GM21423 (cell line): Measurements from ENCODE around the gene SNED1.

ENCODE experiments used
- ATAC-seq: cut with Tn5 transposase; IDR thresholded peaks from one replicate; pipeline ENCODE4 v1.9.1; 2021; ENCODE audit warnings: mild to moderate bottlenecking, moderate library complexity; ENCODE audit not compliant: unreplicated experiment

SNED1 gene

GRCh38 chr2:240959941-240960308 lies 38.5 kb upstream of the SNED1 start:
- no peak for ATAC-seq

DNA sequence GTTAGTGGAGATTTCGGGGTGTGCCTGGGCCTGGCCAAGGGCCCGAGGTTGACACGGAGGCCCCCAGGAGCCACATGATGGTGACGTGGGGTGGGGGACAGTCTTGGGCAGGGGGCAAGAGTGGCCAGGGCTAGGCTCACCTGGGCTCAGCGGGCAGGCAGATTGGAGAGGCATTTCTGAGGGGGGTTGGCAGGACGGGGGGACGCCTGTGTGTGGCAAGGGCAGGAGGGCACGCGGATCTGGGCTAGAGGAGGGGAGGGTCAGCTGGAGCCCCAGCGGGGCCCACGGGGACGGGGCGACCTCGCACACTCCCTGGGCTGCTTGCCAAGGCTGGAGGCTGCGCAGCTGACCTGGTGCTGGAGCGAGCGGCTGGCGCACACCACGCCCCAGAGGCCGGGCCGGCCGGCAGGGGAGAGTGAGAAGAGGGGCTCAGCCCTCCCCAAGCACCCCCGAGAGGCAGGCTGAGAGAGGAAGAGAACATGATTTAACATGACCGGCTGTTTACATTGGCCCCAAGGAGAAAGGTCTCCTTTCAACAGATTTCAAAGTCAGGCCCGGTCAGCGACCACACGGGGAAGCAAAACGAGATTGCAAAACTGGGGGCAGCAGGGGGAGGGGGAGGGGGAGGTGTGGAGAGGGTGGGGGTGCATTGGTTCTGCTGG lies 38.0 kb upstream of the SNED1 start:
- no peak for ATAC-seq

- no peak for ATAC-seq
Observed at GRCh38 chr2:240960971-240961876, 37.2 kb upstream of the SNED1 start.

GRCh38 chr2:240961910-240962299 lies 36.5 kb upstream of the SNED1 start:
- ATAC-seq, result no peak

DNA sequence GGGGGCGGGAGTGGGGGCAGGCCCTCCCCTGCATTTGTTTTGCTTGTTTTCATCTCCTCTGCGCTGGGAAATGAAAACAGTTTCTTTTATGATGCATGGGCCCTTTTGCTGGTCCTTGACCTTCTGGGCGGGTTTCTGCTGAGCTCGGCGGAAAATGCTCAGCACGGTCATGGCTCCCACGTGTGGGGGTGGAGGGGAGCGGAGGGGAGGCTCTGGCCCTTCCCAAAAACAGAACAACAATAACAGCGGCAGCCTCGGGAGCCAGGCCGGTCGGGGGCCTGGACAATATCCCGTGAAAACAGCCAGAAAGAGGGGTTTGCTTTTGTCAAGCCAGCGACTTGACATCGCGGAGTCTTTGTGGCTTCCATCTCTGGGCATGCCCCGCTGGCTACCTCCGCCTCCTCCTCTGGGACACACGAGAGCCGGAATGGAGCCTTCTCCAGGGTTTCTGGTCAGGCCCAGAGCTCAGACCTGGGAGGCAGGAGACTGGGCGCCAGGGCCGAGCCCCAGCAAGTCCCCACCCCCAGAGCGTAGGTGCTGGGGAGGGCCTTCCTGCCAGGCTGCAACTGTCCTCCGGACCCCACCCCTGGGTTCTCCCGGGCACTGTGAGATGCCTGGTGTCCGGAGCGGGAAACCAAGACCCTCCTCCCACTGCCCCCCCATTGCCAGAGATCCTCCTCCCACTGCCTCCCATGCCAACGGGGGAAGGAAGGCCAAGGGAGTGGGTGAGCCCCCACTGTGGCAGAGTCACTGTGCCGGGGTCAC lies 35.9 kb upstream of the SNED1 start:
- ATAC-seq, result no peak

DNA sequence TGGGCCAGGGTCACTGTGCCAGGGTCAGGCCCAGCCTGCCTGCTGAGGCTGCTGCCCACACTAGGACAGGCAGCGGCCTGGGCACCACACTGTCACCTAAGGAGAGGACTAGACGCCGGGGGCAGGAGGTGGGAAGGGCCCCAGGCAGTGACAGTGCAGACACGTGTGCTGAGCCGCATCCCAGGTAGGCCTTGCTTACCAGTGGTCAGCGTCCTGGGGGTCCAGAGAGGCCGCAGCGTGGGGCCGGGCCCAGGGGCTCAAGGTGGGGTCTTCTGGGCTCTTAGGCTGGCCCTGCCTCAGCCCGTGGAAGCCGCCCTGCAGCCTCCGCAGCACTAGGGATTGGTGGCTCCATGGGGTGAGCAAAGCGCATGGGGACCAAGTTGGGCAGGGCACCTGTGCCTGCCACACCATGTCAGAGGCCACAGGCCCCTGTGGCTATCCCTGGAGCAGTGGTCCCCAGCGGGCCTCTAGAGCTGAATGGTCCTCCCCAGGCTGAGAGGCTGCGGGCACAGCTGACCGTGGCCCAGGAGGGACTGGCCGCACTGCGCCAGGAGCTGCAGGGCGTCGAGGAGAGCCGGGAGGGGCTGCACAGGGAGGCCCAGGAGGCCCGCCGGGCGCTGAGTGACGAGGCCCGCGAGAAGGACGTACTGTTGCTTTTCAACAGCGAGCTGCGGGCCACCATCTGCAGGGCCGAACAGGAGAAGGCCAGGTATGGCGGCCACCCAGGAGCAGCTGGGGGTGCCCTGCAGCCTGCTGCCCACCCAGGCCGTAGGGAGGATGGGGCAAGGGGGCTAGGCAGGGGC lies 35.2 kb upstream of the SNED1 start:
- ATAC-seq, result no peak

- no peak for ATAC-seq
Observed at GRCh38 chr2:240963868-240964703, 34.3 kb upstream of the SNED1 start.

DNA sequence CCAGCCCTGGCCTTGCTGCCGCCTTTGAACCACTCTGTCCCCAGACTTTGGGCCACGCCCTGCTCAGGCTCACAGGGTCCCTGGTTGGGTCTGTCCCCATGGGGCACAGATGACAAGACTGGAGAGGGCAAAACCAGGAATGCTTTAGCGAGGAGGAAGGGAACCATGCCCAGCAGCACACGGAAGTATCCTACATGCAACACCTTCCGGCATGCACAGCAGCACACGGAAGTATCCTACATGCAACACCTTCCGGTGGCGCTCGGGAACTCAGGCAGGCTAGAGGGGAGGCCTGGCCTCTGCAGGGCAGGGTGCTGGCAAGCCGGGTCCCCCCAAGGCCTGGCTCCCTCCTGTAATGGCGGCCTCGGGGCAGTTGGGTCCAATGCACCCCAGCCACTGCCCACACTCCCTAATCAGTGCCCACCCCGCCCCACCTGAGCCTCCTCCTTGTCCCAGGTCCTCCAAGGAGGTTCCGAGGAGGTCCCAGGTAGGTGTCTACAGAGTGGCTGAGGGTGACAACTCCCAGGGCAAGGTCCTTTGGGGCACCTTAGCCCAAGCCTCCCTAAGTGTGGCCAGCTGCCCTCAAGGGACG lies 33.6 kb upstream of the SNED1 start:
- ATAC-seq, result no peak

DNA sequence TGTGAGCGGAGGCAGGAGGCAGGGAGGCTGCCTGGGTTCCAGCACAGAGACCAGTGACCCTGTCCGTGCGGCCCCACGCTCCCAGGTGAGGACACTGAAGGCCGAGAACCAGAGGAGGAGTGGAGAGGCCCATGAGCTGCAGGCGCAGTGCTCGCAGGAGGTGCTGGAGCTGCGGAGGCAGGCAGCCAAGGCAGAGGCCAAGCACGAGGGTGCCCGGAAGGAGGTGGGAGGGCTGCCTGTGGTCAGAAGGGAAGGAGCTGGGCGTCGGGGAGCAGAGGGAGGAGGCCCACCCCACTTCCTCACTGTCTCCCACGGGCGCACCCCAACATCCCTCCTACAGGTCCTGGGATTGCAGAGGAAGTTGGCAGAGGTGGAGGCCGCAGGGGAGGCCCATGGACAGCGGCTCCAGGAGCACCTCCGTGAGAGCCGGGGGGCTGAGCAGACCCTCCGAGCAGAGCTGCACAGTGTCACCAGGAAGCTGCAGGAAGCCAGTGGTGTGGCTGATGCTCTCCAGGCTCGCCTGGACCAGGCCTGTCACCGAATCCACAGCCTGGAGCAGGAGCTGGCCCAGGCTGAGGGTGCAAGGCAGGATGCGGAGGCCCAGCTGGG lies 33.0 kb upstream of the SNED1 start:
- ATAC-seq, result no peak

- ATAC-seq, result no peak
Observed at GRCh38 chr2:240965905-240966456, 32.4 kb upstream of the SNED1 start.

GRCh38 chr2:240966457-240966905 lies 31.9 kb upstream of the SNED1 start:
- ATAC-seq, result no peak

DNA sequence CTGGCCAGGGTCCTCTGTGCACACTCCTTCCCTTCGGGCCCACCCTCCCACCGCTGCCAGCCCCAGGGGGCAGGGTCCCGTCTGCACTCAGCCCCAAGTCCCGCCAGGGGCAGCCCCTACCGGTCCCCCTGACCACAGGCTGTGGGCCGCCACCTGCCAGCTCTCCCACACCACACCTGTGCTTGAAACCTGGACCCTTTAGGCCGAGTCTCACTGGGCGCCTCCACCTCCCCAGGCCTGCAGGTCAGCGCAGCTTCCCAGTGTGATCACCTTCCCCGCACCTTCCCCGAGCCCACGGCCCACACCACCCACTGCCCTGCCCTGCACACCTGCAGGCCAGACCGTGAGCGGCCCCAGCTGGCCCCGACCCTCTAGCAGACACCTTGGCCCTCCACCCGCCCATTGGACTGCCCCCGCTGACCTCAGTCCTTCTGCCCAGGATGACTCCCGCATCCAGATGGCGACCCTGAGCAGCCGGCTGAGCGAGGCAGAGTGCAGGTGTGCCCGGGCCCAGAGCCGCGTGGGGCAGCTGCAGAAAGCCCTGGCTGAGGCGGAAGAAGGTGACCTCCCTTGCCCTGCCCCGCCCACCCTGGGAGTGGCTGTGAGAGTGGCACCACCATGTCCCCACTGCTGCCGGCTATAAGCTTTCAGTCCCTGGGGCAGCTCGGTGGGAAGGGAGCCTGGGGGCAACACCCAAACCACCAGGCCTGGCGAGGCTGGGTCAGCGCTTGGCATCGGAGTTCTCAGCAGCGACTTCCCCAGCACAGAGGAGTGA lies 31.3 kb upstream of the SNED1 start:
- no peak for ATAC-seq

- no peak for ATAC-seq
Observed at GRCh38 chr2:240967681-240968621, 30.5 kb upstream of the SNED1 start.

DNA sequence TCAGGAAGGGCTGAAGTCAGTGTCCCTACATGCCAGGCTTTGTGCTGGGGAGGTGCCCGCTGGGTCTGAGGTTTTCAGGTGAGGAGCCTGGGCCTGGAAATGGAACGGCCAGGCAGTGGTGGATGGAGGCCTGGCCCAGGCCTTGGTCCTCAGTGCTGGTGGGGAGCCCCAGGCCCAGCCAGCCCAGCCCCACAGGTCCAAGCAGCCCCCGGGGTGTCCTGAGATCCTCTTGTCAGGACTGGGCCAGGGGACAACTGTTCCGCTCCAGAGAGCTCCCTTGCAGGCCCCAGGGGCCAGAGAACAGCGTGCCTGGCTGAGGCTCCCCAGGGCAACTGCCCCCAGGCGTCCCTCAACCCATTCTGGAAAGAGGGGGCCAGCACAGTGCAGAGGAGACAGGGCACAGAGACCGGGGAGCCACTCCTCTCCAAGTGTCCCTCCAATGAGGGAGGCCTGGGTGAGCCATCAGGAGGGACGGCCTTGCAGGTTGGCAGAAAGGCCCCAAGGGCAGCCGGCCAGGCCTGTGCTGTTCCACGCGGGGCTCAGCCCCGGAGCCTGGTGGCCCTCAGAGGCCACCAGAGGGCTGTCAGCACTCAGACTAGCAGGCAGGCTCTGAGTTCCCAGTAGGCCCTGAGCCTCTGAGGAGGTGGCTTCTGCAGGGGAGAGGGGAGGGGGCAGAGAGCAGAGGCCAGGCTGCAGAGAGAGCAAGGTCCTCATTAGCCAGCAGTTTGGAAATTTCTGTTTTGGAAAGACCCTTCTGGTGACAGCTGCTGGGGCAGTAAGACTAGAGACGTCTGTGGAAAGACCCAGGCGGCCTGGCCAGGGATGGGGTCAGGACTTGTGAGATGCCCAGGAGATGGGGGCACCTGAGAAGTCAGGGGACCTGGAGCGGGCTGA lies 29.4 kb upstream of the SNED1 start:
- ATAC-seq, result no peak

DNA sequence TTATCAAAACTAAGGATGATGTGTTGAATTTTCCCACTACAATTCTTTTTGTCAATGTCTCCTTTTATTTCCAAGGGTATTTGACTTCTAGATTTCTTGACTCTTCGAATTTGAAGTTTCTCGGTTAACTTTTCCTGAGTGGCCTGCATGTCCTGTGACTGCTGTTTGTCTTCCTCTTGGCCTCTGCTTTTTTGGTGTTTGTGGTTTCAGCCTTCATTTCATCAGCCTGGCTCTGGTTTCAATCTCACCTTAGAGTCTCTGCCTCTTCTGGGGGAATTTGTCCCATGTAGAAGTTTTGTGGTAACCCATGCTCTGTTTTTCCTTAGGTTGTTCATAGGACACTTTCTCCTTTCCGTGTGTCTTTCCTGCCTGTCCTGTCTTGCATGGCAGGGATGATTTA lies 28.3 kb upstream of the SNED1 start:
- ATAC-seq, result no peak

DNA sequence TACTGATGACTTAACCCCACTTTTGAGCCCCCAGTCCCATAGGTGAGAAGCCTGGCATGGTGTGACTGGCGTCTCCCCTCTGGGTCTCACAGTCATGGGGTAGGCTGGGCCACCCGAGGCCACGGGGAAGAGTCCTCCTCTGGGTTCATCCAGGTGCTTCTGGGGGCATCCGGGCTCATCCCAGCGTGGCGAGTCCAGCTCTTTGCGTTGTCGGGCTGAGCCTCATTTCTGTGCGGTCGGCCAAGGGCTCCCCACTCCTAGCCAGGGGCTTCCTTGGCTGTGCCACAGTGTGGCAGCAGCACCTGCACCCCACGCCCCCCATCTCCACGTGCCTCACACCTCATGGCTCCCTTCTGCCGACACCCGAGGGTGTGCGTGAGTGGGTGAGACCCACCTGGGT lies 27.6 kb upstream of the SNED1 start:
- no peak for ATAC-seq
